Camera-type eye (tissue), 1 donor: ENCODE data around the gene MED19. TPM values are rescaled to one million over a fixed set of nuclear protein-coding genes. Genes with fewer than 3 reads are reported as not detected.

Source experiments
- total RNA-seq: library from RNA; depleted of rRNA; stranded (reverse); fragments of >200 nt; gene quantifications from one replicate; pipeline ENCODE4 v1.2.3, GENCODE V29; 2014

Gene MED19
- total RNA-seq: 18.5 TPM

GRCh38 chr11:57711414-57712255 is at the start of gene MED19:
TSS of gene MED19 (minus strand) at chr11:57712215. CDS start at chr11:57712179, 36 bp downstream.

GRCh38 chr11:57751676-57752253 is 39.8 kb upstream of the MED19 start, which contains the start of gene BTBD18:
TSS of gene BTBD18 (minus strand) at chr11:57751819. CDS start at chr11:57751188, 631 bp downstream.

GRCh38 chr11:57741132-57742086 is 29.4 kb upstream of the MED19 start, which contains the start of gene SELENOH:
TSS of gene SELENOH (plus strand) at chr11:57741491. CDS start at chr11:57741596, 105 bp downstream.

GRCh38 chr11:57712256-57713150 is 488 bp upstream of the MED19 start, which contains the start of gene TMX2:
TSS of gene TMX2 (plus strand) at chr11:57712593. CDS start at chr11:57712619, 26 bp downstream.

GRCh38 chr11:57667736-57668433 is 44.1 kb downstream of the MED19 start, which contains the start of gene ZDHHC5:
TSS of gene ZDHHC5 (plus strand) at chr11:57668114. CDS start at chr11:57673091, 4,977 bp downstream.

GRCh38 chr11:57657194-57658022 is 54.6 kb downstream of the MED19 start, which contains the start of gene CLP1:
TSS of gene CLP1 (plus strand) at chr11:57657762. CDS start at chr11:57659477, 1,715 bp downstream.

Other genes starting within 250 kb of the MED19 start
- 11.8 TPM for gene SLC43A1, start 196.5 kb downstream of the MED19 start, total RNA-seq
- gene TIMM10, start 181.5 kb downstream of the MED19 start, total RNA-seq: 18.0 TPM
- 0.88 TPM for gene SMTNL1, start 174.6 kb downstream of the MED19 start, total RNA-seq
- 23.0 TPM for gene UBE2L6, start 144.5 kb downstream of the MED19 start, total RNA-seq
- gene SERPING1, start 114.5 kb downstream of the MED19 start, total RNA-seq: 31.2 TPM
- gene YPEL4, start 62.3 kb downstream of the MED19 start, total RNA-seq: 3.5 TPM
- gene CLP1, start 54.5 kb downstream of the MED19 start, total RNA-seq: 13.9 TPM
- gene ZDHHC5, start 44.1 kb downstream of the MED19 start, total RNA-seq: 49.8 TPM
- 60.7 TPM for gene TMX2, start 378 bp upstream of the MED19 start, total RNA-seq
- gene SELENOH, start 29.3 kb upstream of the MED19 start, total RNA-seq: 76.9 TPM
- not detected for gene BTBD18, start 39.6 kb upstream of the MED19 start, total RNA-seq
- 190 TPM for gene CTNND1, start 49.6 kb upstream of the MED19 start, total RNA-seq